ENCODE measurements around the gene RBM43. TPM values are rescaled to one million over a fixed set of nuclear protein-coding genes. Genes with fewer than 3 reads are reported as not detected.
"Not testable (repeated sequence)": the region's sequence is repeated elsewhere in the genome, so short reads cannot be mapped to it uniquely, and the experiment has no call there.

The RBM43 gene
- total and polyA plus RNA-seq, 2 experiments from 2014 or later: 0.62 to 4.6 TPM

DNA sequence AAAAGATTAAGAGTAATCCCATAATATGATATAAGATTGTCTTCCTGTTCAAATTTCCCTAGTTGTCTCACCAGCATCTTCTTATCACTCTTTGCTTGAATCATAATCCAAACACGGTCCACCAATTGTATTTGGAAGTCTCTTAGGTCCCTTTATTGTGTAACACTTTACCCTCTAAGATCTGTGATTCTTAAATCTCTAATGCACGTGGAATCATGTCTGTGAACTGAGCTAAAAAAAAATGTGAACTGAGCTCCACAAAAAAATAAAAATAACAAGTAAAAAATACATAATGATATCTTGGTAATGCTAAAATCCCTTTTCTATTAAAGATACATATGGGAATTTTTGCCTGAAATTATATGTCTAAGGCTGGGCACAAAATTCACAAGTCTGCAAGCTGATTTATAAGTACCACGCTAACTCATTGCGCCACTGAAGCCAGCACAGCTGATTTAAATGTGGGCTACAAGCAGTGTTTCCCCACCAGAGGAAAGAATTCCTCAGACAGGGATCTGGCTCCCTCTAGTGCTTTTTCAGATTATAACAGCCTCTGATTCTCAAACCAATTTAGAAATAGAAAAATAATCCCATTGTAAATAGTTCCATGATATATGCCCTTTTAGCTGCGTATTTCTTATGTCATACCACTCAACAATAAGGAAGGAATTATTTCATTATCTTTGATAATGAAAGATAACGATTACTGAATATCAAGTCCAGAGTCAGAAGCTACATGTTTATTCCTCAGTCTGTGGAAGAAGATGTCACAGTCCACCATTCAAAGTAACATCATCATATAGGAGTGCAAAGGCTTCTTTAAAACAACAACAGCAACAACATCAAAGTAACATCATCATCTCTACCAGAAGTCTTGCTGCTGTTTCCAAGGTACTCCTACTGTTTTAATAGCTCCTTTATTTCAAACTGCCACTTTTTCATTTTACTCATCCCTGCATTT is 22.9 kb downstream of the RBM43 start:
- H4K20me1 ChIP-seq (ENCODE audit: insufficient read depth, poor library complexity, severe bottlenecking): no peaks in the 10 kb centered on the region
- no peaks in the 10 kb centered on the region for H3K79me2 ChIP-seq
- H3K36me3 ChIP-seq (replicated peaks; ENCODE audit: insufficient read depth, low read depth): no peaks in the 10 kb centered on the region
- peak overlapping the region; percentile 30 for H3K4me2 ChIP-seq
- H3K4me3 ChIP-seq: no peak overlapping the region
- no peaks in the 10 kb centered on the region for H3K9me2 ChIP-seq (replicated peaks; ENCODE audit: insufficient read depth)
- H3K27ac ChIP-seq: no peak overlapping the region
- H3K9me3 ChIP-seq (ENCODE audit: low read depth): no peaks in the 10 kb centered on the region
- DNase-seq (ENCODE audit: low spot score): peak; percentile 83
- H3K4me1 ChIP-seq (ENCODE audit: insufficient read depth): no peaks in the 10 kb centered on the region
- H3K27me3 ChIP-seq: no peaks in the 10 kb centered on the region
- 14% methylated on average over 6 of the region's 6 CpGs for WGBS (ENCODE audit: low lambda C conversion rate, missing lambda C conversion rate)
- H2AFZ ChIP-seq: no peak overlapping the region
- TF ChIP-seq, protein P1, sequence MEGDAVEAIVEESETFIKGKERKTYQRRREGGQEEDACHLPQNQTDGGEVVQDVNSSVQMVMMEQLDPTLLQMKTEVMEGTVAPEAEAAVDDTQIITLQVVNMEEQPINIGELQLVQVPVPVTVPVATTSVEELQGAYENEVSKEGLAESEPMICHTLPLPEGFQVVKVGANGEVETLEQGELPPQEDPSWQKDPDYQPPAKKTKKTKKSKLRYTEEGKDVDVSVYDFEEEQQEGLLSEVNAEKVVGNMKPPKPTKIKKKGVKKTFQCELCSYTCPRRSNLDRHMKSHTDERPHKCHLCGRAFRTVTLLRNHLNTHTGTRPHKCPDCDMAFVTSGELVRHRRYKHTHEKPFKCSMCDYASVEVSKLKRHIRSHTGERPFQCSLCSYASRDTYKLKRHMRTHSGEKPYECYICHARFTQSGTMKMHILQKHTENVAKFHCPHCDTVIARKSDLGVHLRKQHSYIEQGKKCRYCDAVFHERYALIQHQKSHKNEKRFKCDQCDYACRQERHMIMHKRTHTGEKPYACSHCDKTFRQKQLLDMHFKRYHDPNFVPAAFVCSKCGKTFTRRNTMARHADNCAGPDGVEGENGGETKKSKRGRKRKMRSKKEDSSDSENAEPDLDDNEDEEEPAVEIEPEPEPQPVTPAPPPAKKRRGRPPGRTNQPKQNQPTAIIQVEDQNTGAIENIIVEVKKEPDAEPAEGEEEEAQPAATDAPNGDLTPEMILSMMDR (IDR thresholded peaks at IDR 0.05; ENCODE audit: poor library complexity): peak; percentile 90
- TF ChIP-seq EZH2 (IDR thresholded peaks at IDR 0.05; ENCODE audit: borderline replicate concordance) (no peak), EZH2phosphoT487 (IDR thresholded peaks at IDR 0.05; ENCODE audit: low read depth, severe bottlenecking, unreplicated experiment) (no peak)

DNA sequence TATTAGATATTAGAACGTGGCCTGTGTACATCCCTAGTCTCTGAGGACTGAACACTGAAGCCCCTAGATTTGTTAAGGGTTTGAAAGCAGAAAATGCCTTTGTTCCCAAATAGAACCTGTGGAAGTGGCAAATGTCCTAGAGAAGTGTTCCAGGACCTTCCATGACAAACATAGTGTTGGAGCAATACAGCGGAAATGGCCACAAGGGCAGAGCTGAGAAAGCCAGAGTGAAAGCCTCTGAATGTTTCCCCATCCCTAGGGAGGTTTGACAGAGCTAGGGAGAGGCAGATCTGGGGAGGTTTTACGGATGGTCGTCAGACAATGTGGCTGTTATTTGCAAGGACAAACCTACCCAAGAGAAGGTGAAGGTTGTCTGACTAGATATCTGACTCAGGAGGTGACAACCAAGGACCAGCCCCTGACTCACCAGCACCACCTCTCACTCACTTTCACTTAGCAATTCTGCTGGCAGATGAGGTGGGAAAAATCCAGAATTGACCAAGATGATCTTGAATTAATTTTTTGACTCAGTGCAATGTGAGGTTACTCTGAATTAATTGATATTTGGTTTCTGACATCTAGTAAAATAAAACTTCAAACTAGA is 24.1 kb downstream of the RBM43 start:
- no peaks in the 10 kb centered on the region for H3K36me3 ChIP-seq (replicated peaks; ENCODE audit: insufficient read depth, low read depth)
- 65% methylated on average over 4 of the region's 4 CpGs for WGBS (ENCODE audit: low lambda C conversion rate, missing lambda C conversion rate)
- DNase-seq (ENCODE audit: low spot score): no peak
- H3K4me1 ChIP-seq (ENCODE audit: insufficient read depth): no peaks in the 10 kb centered on the region
- H3K9me2 ChIP-seq (replicated peaks; ENCODE audit: insufficient read depth): no peaks in the 10 kb centered on the region
- no peak overlapping the region for H3K4me3 ChIP-seq
- H3K27me3 ChIP-seq: no peaks in the 10 kb centered on the region
- no peaks in the 10 kb centered on the region for H4K20me1 ChIP-seq (ENCODE audit: insufficient read depth, poor library complexity, severe bottlenecking)
- H3K9me3 ChIP-seq (ENCODE audit: low read depth): peaks cover 3% of the 10 kb centered on the region
- TF ChIP-seq EZH2 (IDR thresholded peaks at IDR 0.05; ENCODE audit: borderline replicate concordance) (no peak), EZH2phosphoT487 (IDR thresholded peaks at IDR 0.05; ENCODE audit: low read depth, severe bottlenecking, unreplicated experiment) (no peak)
- TF ChIP-seq, protein P1 (IDR thresholded peaks at IDR 0.05; ENCODE audit: poor library complexity): no peak
- H3K4me2 ChIP-seq: no peak overlapping the region
- H3K79me2 ChIP-seq: no peaks in the 10 kb centered on the region
- H2AFZ ChIP-seq: no peak overlapping the region
- H3K27ac ChIP-seq: no peak overlapping the region

DNA sequence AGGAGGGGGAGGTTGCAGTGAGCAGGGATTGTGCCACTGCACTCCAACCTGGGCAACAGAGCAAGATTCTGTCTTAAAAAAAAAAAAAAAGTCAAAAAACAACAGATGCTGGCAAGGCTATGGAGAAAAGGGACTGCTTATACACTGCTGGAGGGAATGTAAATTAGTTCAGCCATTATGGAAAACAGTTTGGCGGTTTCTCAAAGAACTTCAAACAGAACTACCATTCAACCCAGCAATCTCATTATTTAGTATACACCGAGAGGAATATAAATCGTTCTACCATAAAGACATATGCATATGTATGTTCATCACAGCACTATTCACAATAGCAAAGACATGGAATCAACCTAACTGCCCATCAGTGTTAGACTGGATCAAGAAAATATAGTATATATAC is 27.9 kb downstream of the RBM43 start:
- H3K4me1 ChIP-seq (ENCODE audit: insufficient read depth); H4K20me1 ChIP-seq (ENCODE audit: insufficient read depth, poor library complexity, severe bottlenecking); DNase-seq (ENCODE audit: low spot score); H3K4me2 ChIP-seq; H3K79me2 ChIP-seq; H3K4me3 ChIP-seq; H3K9me3 ChIP-seq (ENCODE audit: low read depth); H3K27me3 ChIP-seq; H2AFZ ChIP-seq; H3K36me3 ChIP-seq (replicated peaks; ENCODE audit: insufficient read depth, low read depth); H3K9me2 ChIP-seq (replicated peaks; ENCODE audit: insufficient read depth); H3K27ac ChIP-seq: not testable (repeated sequence)
- WGBS (ENCODE audit: low lambda C conversion rate, missing lambda C conversion rate): 100% methylated on average over 3 of the region's 3 CpGs

DNA sequence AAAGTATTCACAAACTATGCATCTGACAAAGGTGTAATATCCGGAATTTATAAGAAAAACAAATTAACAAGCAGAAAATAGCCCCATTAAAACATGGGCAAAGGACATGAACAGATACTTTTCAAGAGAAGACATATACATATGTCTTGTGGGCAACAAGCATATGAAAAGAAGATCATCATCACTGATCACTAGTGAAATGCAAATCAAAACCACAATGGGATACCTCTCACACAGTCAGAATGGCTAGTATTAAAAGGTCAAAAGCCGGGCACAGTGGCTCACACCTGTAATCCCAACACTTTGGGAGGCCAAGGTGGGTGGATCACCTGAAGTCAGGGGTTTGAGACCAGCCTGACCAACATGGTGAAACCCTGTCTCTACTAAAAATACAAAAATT is 28.4 kb downstream of the RBM43 start:
- not testable (repeated sequence) for H3K9me3 ChIP-seq (ENCODE audit: low read depth); H3K9me2 ChIP-seq (replicated peaks; ENCODE audit: insufficient read depth); H4K20me1 ChIP-seq (ENCODE audit: insufficient read depth, poor library complexity, severe bottlenecking); H3K4me3 ChIP-seq; H2AFZ ChIP-seq; H3K27ac ChIP-seq; H3K4me2 ChIP-seq; H3K4me1 ChIP-seq (ENCODE audit: insufficient read depth); H3K79me2 ChIP-seq; DNase-seq (ENCODE audit: low spot score); H3K36me3 ChIP-seq (replicated peaks; ENCODE audit: insufficient read depth, low read depth); H3K27me3 ChIP-seq
- 94% methylated on average over 2 of the region's 2 CpGs for WGBS (ENCODE audit: low lambda C conversion rate, missing lambda C conversion rate)

All from hepatocyte (in vitro differentiated cells).